ENCODE data around the gene QSER1.

Gene QSER1

DNA sequence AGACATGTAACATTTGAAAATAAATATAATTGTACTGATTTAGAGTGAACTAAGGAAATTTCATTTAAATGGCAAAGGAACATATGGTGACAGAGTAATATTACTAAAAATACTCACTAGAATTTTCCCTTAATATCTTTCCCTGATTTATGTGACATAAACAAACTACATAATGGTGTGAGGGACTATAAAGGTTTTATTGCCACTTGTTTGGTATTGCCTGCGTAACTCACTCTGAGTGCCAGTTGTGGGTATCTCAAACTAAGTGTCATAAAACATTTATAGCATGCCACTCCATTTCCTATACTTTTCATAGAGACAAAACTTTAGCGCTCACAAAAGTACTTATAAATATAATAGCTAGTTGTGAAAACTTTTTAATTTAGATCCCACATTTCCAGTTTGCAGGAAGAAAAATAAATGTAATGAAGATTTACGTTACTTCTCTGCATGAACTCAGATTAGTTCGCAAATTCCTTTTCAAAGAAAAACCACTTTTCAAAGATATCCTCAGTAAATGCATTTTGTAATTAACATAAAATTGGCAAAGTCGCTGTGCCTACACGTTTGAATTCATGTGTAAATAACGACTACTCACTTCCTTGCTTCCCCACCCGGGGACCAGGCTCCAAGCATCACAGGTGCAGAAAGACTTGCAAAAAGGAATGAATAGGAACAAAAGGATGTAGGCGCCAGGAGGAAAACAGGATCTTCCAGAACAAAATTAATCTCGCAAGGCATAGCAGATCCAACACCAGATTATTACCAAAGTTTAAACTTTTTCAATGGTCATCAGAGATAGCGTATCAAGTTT is 1.6 kb upstream of the QSER1 start:
- no peak for DNase-seq (ENCODE audit: low spot score)

DNA sequence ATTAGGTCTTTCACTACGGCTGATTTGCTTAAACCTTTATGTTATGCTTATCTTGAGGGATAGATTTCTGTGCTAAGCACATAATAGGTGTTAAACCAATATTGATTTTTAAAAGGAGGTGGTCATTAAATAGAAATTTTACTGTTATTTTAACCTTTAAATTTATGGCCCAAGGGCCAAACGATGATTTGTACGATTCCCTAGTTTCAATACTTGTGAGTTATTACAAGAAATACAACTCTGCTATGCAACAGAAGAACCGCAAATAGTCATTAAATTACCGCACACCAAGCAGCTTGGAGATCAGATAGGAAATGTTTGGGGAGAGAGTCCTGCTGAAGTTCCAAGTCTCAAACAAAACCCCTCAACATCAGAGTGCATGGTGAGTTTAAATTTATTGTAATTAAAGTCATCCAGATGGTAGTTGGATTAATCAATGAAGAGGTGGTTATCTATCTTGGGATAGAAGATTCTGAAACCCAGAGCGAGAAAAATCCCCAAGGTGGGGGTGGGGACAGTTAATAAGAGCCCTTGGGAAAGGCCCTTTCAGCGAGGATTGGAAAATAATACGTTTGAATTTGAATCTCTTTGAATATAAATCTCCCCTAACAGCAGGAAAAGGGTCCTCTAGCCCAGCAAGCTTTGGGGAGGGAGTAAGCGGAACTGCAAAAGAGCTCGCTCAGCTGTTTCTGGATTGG is 805 bp upstream of the QSER1 start:
- peak; percentile 11 for DNase-seq (ENCODE audit: low spot score)

DNA sequence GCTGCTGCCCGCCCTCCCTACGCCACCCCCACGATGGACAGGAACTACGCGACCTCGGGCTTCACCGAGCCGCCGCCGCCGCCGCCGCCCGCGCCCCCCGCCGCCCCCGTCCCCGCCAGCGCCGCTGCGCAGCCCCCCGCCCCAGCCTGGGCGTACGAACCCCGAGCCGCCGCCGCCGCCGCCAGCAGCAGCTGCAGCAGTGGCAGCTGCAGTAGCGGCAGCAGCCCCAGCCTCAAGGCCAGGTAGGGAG is 407 bp downstream of the QSER1 start:
- no peak for DNase-seq (ENCODE audit: low spot score)

DNA sequence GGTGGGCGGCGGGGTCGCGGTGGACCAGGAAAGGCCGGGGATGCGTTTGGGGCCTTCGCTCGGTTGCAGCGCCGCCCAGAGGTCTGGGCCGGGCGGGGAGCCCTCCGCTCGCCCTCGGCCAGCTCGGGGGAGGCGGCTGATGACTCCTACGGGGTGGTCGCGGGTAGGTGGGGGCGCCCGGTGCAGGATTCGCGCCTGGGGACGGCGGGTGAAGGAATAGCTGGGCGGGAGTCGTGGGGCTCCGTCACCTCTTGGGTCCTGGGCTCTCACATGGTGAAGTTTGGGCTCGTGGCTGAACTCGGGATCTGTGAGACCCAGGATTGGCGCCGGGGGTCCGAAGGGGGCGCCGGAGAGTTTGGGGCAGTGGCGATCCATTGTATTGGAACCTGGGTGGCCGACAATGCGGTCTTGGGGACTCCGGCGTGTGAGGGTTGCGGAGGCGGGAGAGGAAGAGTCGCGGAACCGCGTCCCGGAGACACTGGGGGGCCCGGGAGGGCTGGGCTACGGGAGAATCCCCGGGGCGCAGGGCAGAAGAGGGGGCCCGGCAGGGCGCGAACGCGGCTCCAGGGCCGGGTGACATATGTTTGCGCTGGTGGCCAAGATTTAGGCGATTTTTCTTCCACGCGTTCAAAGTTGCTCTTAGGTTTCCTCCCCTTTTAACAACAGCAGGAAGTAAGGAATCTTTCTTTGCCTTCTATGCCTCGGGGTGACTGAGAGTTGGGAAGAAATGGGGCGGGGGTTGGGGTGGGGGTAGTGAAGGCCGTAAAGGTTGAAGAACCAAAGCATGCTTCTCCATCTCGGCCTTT is 935 bp downstream of the QSER1 start:
- DNase-seq (ENCODE audit: low spot score): peak; percentile 10

DNA sequence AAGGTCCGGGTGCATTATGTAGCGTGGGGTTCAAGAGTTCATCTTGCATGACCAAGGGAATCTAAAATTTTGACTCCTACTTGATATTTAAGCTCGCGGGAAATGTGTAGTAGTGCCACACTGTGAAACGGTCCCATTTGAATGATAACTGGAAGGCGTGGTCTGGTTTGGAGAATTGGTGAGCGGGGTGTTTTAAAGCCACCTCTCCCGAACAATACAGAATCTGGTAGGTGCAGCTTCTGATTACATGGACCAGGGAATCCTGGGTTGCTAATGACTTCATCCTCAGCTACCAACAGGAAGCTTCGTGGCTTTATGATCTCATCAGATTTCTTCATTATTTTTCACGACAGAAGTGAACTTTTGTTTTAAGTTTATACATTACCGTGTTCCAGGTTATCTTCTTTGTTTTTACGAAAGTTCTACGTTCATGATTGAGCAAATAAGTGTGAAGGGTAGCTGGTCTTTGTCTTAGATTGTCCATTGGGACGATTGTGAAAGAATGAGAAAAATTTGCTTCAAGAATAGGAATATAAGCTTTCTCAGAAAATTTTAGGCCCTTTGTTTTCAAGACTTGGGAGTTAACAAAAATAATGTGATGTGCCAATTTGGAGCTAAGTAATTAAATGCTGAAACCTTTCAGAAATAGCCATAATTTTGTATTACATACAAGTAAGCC is 1.7 kb downstream of the QSER1 start:
- DNase-seq (ENCODE audit: low spot score): no peak

DNA sequence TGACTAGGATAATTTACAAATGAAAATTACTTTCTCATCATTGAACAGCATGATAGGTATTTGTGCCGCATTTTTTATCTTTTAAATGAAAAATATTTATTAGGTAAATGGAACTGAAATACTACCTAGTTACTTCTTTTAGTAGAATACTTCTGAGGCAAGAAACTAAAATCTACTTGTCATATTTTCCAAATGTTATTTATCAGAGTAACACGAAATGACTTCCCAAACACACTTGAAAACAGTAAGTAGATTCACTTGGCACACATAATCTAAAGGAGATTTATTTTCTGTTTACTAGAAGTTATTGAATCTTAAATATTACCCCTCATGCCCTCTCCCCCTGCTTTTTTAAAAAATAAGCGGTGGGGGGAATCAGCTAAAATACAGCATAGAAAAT is 2.3 kb downstream of the QSER1 start:
- DNase-seq (ENCODE audit: low spot score): no peak

DNA sequence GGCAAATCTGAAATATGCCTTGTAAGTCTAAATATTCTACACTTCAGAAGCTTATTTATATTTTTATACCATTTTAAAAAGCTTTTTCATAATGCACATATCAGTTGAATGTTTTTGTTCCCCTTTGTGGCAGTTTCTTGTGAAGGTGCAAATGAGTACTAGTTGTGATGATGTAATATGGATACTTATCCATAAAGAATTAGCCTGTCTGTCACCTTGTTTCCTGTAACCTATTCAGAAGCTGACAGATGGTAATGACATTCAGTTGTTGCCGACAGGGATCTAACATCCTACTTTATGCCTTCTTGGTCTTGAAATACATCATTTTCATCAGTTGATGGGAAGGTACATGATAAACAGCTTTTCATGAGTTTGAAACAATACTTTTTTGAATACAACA is 2.9 kb downstream of the QSER1 start:
- DNase-seq (ENCODE audit: low spot score): no peak

DNA sequence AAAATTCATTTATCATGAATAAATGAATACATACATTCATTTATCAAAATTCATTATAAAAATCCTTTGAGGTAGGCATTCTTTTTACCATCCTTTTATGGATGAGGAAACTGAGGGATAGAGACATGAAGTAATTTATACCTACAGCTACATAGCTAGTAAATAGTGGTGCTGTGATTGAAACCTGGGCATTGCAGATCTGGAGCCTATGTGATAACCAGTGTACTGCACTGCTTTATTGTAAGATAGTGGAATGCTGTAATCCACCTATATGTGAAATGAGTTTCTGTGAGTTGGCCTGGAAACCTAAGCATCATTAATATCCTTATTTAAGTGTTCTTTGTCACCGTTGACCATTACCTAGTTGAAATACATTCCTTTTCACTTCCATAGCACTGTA is 4.5 kb downstream of the QSER1 start:
- DNase-seq (ENCODE audit: low spot score): no peak

DNA sequence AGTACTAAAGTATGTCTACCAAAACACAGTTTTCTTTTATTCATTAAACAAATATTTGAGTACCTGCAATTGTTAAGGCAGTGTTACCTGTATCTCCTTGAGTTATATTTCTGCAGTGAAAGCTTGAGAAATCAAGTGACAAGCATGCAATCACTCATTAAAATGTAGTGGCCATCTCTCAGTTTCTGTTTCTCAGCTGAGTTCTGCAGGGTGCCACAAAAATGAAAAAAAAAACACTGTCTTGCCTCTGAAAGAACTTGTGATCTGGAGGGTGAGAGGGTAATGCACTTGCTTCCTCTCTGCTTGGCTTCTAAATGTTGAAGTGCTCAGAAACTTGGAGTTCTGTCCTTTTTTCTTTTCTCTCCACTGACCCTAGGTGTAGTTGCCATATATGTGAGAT is 6.8 kb downstream of the QSER1 start:
- no peak for DNase-seq (ENCODE audit: low spot score)

DNA sequence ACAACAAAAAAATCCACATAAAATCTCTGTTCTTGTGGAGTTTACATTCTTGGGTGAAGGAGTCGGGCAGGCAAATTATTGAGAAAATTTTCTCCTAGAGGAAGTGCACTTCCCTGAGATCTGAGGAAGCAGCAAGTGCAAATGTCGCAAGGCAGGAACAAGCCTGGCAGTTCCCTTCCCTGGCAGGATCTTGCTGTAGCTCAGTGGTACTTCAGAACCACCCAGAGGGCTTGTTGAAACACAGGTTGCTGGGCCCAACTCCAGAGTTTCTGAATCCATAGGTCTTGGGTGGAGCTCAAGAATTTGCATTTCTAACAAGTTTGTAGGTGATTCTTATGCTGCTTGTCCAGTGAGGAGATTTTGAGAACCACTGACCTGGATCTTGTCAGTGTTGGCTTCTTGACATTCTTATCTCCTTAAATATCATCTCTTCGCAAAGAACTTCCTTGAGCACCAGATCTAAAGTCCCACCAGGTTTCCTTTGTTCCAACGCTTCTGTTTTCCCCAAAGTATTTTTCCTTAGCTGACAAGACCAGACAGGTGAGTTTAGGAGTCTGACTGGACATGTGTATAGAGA is 9.6 kb downstream of the QSER1 start:
- no peak for DNase-seq (ENCODE audit: low spot score)

DNA sequence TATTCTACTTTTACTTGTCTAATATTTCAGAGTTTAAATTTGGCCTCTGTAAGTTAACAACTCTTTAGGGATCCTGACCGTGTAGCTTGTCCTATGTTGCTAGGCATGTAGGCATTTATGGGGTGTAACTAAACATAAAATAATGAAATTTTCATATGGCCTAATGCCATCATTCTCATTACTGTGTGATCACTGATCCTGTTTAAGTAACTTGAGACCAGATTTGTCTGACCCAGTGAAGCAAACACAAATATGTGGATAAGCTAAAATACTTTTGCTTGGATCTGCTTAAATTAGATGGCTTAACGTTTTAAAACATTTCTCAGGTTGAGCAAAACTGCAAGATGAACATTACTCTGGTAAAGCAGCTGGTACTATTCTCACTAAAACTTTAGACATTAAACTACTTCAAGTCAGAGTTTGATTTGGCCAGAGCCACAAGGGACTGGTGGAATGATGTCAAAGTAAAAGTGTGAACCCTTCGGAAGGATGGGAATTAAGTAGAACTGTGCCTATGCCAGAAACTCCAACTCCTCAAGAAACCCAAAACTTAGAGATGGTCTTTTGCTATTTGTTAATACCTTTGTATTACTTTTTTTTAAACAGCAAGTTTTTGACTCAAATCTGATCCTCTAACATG is 12.5 kb downstream of the QSER1 start:
- DNase-seq (ENCODE audit: low spot score): no peak

DNA sequence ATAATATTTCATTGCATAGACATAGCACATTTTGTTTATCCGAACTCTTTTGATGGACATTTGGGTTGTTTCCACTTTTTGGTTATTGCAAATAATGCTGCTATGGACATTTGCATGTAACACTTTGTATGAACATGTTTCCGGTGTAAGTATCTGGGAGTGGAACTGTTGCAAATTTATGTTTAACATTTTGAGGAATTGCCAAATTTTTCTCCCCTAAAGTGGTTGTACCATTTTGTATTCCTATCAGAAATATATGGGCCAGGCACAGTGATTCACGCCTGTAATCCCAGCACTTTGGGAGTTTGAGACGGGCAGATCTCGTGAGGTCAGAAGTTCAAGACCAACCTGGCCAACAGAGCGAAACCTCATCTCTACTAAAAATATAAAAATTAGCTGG is 16.0 kb downstream of the QSER1 start:
- no peak for DNase-seq (ENCODE audit: low spot score)

DNA sequence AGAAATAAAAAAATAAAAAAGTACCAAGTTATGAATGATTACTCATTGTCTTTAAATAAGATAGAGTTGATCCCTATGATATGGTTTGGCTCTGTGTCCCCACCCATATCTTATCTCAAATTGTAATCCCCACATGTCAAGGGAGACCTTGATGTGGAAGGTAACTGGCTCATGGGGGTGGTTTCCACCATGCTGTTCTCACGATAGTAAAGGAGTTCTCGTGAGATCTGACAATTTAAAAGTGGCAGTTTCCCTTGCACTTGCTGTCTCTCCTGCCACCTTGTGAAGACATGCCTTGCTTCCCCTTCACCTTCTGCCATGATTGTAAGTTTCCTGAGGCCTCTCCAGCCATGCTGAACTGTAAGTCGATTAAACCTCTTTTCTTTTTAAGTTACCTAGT is 18.8 kb downstream of the QSER1 start:
- no peak for DNase-seq (ENCODE audit: low spot score)

DNA sequence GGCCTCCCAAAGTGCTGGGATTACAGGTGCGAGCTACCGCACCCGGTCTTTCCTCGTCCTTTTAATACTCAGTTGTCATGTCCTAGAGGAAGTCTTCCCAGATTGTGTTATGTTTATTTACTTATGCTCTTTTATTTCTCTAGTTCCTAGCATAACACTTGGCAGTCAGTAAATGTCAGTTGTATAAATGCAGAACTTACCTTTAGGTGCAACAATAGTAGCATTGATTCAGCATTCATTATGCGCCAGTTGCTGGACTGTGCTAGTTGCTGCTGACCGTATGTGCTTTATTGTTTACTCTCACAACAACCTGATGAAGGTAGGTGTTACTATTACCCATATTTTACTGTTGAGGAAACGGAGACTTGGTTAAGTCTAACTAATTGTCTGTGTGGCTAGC is 20.8 kb downstream of the QSER1 start:
- no peak for DNase-seq (ENCODE audit: low spot score)

DNA sequence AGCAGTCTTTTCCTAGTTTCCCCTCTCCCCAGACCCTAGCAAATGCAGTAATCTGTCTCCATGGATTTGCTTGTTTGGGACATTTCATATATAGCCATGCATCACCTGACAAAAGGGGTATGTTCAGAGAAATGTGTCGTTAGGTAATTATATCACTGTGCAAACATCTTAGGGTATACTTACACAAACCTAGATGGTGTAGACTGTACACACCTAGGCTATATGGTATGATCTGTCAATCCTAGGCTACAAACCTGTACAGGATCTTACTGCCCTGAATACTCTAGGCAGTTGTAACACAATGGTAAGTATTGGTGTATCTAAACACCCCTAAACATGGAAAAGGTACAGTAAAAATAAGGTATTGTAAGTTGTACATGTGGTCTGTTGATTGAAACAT is 23.8 kb downstream of the QSER1 start:
- no peak for DNase-seq (ENCODE audit: low spot score)

DNA sequence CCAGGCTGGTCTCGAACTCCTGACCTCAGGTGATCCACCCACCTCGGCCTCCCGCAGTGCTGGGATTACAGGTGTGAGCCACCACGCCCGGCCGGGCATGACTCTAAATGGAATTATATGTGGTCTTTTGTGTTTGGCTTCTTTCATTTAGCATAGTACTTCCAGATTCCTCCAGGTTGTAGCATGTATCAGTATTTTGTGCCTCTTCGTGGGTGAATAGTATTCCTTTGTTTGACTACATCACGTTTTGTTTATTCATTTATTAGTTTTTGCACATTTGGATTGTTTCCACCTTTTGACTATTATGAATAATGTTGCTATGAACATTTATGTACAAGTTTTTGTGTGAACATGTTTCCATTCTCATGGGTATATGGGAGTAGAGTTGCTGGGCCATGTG is 24.4 kb downstream of the QSER1 start:
- no peak for DNase-seq (ENCODE audit: low spot score)

DNA sequence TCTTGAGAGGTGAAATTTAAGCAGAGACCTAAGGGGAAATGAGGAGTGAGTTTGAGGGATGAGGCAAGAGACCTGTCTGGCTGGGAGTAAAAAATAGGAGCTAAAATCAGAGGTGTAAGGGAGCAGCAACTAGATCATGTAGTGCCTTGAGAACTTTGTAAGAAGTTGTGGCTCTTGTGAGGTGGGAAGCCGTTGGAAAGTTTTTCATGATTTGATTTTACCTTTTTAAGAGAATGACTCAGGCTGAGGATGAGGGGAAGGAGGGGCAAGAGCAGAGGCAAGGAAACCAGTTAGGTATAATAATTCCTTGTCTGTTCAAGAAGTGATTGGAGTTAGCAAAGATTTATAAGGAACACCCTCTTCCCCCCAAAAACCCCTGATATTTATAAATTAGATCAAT is 25.8 kb downstream of the QSER1 start:
- no peak for DNase-seq (ENCODE audit: low spot score)

DNA sequence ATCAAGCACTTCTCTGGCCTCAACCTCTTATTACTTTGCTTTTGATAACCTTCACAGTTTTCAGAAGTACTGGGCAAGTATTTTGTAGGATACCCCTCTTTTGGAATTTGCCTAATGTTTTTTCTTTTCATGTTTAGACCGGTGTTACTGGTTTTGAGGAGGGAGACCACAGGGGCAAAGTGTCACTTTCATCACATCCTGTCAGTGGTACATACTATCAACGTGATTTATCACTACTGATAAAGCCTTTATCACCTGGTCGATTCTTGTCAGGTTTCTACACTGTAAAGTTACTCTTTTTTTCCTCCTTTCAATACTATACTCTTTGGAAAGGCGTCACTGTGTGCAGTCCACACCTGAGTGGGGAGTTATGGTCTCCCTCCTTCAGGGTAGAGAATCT is 26.7 kb downstream of the QSER1 start:
- no peak for DNase-seq (ENCODE audit: low spot score)

DNA sequence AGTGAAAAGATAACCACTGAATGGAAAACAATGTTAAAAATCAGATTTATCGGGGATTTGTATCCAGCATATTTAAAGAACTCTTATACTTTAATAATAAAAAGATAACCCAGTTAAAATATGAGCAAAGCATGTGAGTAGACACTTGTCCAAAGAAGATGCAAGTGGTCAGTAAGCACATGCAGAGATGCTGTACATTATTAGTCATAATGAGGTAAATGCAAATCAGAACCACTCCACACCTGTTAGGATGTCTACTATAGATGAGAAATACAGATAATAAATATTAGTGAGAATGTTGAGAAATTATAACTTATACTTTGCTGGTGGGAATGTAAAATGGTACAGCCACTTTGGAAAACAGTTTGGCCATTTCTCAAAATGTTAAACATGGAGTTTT is 28.0 kb downstream of the QSER1 start:
- DNase-seq (ENCODE audit: low spot score): no peak

DNA sequence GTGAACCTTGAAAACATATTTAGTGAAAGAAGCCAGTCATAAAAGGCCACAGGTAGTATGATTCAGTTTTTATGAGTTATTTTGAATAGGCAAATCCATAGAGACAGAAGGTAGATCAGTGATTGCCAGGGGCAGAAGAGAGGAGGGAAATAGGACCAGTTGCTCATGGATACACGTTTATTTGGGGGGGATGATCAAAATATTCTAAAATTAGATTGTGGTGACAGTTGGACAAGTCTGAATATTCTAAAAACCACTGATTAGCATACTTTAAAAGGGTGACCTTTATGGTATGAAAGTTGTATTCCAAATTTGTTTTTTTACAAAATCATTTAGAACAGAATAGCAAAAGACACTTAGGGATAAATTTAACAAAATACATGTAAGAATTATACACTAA is 28.6 kb downstream of the QSER1 start:
- no peak for DNase-seq (ENCODE audit: low spot score)

DNA sequence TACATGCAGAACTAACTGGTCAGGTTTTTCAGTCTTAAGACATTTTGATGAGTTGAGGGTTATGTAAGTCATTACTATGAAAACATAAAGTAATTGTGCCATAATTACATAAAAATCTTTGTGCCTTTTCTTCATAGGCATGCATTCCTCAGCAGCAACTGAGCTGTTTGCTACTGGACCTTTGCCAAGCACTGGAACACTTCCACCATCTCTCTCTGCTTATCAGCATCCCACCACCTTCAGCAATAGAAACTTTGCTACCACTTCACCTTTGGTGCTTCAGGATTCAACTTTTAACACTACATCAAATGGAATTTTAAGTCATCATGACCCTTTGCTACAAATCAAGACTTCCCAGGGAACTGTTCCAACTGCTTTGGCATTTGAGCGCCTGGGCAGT is 39.0 kb downstream of the QSER1 start:
- peak; percentile 21 for DNase-seq (ENCODE audit: low spot score)

DNA sequence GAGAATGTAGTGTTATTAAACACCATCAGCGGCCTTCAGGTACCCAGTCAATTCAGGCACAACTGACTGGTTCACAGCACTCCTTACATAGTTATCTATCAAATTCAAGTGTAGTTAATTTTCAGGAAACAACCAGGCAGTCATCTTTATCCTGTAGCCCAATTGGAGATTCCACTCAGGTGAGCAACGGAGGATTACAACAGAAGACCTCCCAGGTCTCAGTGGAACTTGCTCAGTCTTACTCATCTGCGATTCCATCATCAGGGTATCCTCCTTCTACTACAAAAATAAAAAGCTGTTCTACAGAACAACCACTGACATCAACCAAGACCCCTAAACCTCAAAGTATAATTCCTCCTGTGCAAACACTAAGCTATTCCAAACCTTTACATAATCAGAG is 39.6 kb downstream of the QSER1 start:
- no peak for DNase-seq (ENCODE audit: low spot score)
